Stomach (tissue), 9 donors: ENCODE measurements around the gene SLC17A8. TPM values are rescaled to one million over a fixed set of nuclear protein-coding genes. Genes with fewer than 3 reads are reported as not detected.

Source experiments
- DNase-seq, 2 donors: peaks; one replicate each; pipeline versions ENCODE4 v3.0.0 to v3.0.0-alpha.2; 2013 to 2019
- H3K27ac ChIP-seq, 5 donors: fragments of 200-600 bp in 4 of 5; sonication (generic) in 4 of 5; one replicate each; pipeline ENCODE4 v1.5.1; 2013 to 2019; ENCODE audit warnings: mild to moderate bottlenecking in 1 of 5, moderate library complexity in 1 of 5
- H3K27me3 ChIP-seq, 3 donors: fragments of 200-600 bp; sonication (generic); one replicate each; pipeline ENCODE4 v1.5.1; 2017 to 2019; ENCODE audit warnings: mixed run types in 1 of 3
- H3K36me3 ChIP-seq, 4 donors: fragments of 200-600 bp; sonication (generic); 1 replicate in 3 of 4; 2 replicates in 1 of 4; pipeline ENCODE4 v1.5.1; 2016 to 2019
- H3K4me1 ChIP-seq, 4 donors: fragments of 200-600 bp; sonication (generic); one replicate each; pipeline ENCODE4 v1.5.1; 2016 to 2019
- H3K4me3 ChIP-seq, 4 donors: fragments of 200-600 bp; sonication (generic) in 3 of 4; one replicate each; pipeline ENCODE4 v1.5.1; 2016 to 2019; ENCODE audit warnings: mild to moderate bottlenecking in 1 of 4
- H3K9me3 ChIP-seq, 4 donors: fragments of 200-600 bp; sonication (generic); one replicate each; pipeline ENCODE4 v1.5.1; 2016 to 2019
- CTCF ChIP-seq, 7 experiments: fragments of 450-650 bp in 4 of 7; fragments of 200-600 bp in 3 of 7; sonication (generic) in 3 of 7; IDR thresholded peaks; one replicate each; pipeline ENCODE4 v1.5.1; 2016 to 2019; ENCODE audit warnings: antibody characterized with exemption in 7 of 7, control low read depth in 2 of 7, mild to moderate bottlenecking in 1 of 7
- EP300 ChIP-seq: sonication (generic); formaldehyde crosslinking; IDR thresholded peaks from one replicate; pipeline ENCODE4 v1.6.1; 2017; ENCODE audit warnings: antibody characterized with exemption
- POLR2A ChIP-seq, 4 donors: fragments of 450-650 bp; IDR thresholded peaks; one replicate each; pipeline ENCODE4 v1.6.1; 2016; ENCODE audit warnings: antibody characterized with exemption in 4 of 4, control low read depth in 2 of 4, mild to moderate bottlenecking in 1 of 4, moderate library complexity in 1 of 4
- POLR2AphosphoS5 ChIP-seq, 3 donors: sonication (generic); formaldehyde crosslinking; IDR thresholded peaks; one replicate each; pipeline ENCODE4 v1.6.1; 2016; ENCODE audit warnings: antibody characterized with exemption in 3 of 3
- WGBS, 5 donors: extraction: QIAGEN DNeasy Blood & Tissue Kit in 3 of 5; methylation state at CpG; one replicate each; pipeline versions ENCODE4 v1.1.5 to v1.1.7; 2013 to 2018; 5-methylcytosine and 5-hydroxymethylcytosine counted together
- intact Hi-C: fragments of 100-400 bp; cut with DNase I; formaldehyde crosslinking; loops from one replicate; pipeline ENCODE4 v1.15.1; 2023; ENCODE audit warnings: low total_unique reads
- polyA plus RNA-seq, 3 donors: library from polyadenylated mRNA; stranded (reverse); fragments of 200-250 nt; gene quantifications; one replicate each; pipeline ENCODE4 v1.2.3, GENCODE V29; 2013
- total RNA-seq, 5 donors: library from RNA; depleted of rRNA; stranded (reverse); fragments of >200 nt; gene quantifications; one replicate each; pipeline versions ENCODE4 v1.1.0 to v1.2.3, GENCODE V29; 2014 to 2016
- donor health status: healthy with polysubstance abuse.
- donor health status: Bipolar disorder and iron deficiency.
- donor health status: healthy.

The SLC17A8 gene
- total and polyA plus RNA-seq, 8 donors, result 0.29 to 16.8 (median 1.7) TPM; not detected in 5

GRCh38 chr12:100393200-100393599, 36.3 kb downstream of the SLC17A8 start:
- H3K36me3 ChIP-seq, result no peaks in the 10 kb centered on the region
- no peaks in the 10 kb centered on the region for H3K27me3 ChIP-seq
- H3K4me3 ChIP-seq, result no peak overlapping the region
- TF ChIP-seq CTCF (IDR thresholded peaks at IDR 0.05) (no peak), POLR2A (IDR thresholded peaks at IDR 0.05) (no peak), EP300 (no peak), POLR2AphosphoS5 (IDR thresholded peaks at IDR 0.05) (no peak)
- H3K9me3 ChIP-seq, result no peaks in the 10 kb centered on the region
- WGBS, 5 donors, result 90 to 94% (median 92%) methylated on average over 6 of the region's 6 CpGs
- no peak for DNase-seq
- no peak overlapping the region for H3K27ac ChIP-seq
- H3K4me1 ChIP-seq, result no peaks in the 10 kb centered on the region
- intact Hi-C loops, result no loop called here

- DNase-seq, result no peak
Observed at GRCh38 chr12:100395811-100396210, 38.9 kb downstream of the SLC17A8 start.

GRCh38 chr12:100398307-100398706, 41.4 kb downstream of the SLC17A8 start:
- TF ChIP-seq POLR2A (IDR thresholded peaks at IDR 0.05), result no peak
- no peak for TF ChIP-seq EP300
- TF ChIP-seq POLR2AphosphoS5 (IDR thresholded peaks at IDR 0.05), result no peak
- TF ChIP-seq CTCF (IDR thresholded peaks at IDR 0.05), result no peak
- Histone ChIP-seq H3K27ac (no peak overlapping the region), H3K4me3 (no peak overlapping the region), H3K4me1 (no peaks in the 10 kb centered on the region), H3K36me3 (no peaks in the 10 kb centered on the region), H3K27me3 (no peaks in the 10 kb centered on the region), H3K9me3 (no peaks in the 10 kb centered on the region)
- intact Hi-C loops, result no loop called here
- DNase-seq, result no peak

More at GRCh38 chr12:100395811-100396210, 38.9 kb downstream of the SLC17A8 start:
- Histone ChIP-seq H3K27ac (no peak overlapping the region), H3K4me1 (no peaks in the 10 kb centered on the region), H3K4me3 (no peak overlapping the region), H3K36me3 (no peaks in the 10 kb centered on the region), H3K27me3 (no peaks in the 10 kb centered on the region), H3K9me3 (no peaks in the 10 kb centered on the region)
- intact Hi-C loops, result no loop called here
- TF ChIP-seq POLR2A (IDR thresholded peaks at IDR 0.05), result no peak
- no peak for TF ChIP-seq EP300
- TF ChIP-seq POLR2AphosphoS5 (IDR thresholded peaks at IDR 0.05), result no peak
- no peak for TF ChIP-seq CTCF (IDR thresholded peaks at IDR 0.05)
- 79 to 94% (median 88%) methylated on average over 6 of the region's 6 CpGs for WGBS, 5 donors

- no peak overlapping the region for H3K27ac ChIP-seq
- no peaks in the 10 kb centered on the region for H3K36me3 ChIP-seq
- H3K27me3 ChIP-seq, result no peaks in the 10 kb centered on the region
- TF ChIP-seq CTCF (IDR thresholded peaks at IDR 0.05) (no peak), EP300 (no peak), POLR2AphosphoS5 (IDR thresholded peaks at IDR 0.05) (no peak), POLR2A (IDR thresholded peaks at IDR 0.05) (no peak)
- no peaks in the 10 kb centered on the region for H3K9me3 ChIP-seq
- no peak for DNase-seq
- no peak overlapping the region for H3K4me3 ChIP-seq
- WGBS, 5 donors, result 63 to 85% (median 80%) methylated on average over 2 of the region's 2 CpGs
- intact Hi-C loops, result no loop called here
- H3K4me1 ChIP-seq, result no peaks in the 10 kb centered on the region
Observed at GRCh38 chr12:100399095-100399494, 42.2 kb downstream of the SLC17A8 start.
